ENCODE results near the gene SMYD3. TPM values are rescaled to one million over a fixed set of nuclear protein-coding genes. Genes with fewer than 3 reads are reported as not detected.

SMYD3 gene
- total RNA-seq, 4 donors from 2014 or later = 8.4 to 25.7 (median 14.4) TPM

DNA sequence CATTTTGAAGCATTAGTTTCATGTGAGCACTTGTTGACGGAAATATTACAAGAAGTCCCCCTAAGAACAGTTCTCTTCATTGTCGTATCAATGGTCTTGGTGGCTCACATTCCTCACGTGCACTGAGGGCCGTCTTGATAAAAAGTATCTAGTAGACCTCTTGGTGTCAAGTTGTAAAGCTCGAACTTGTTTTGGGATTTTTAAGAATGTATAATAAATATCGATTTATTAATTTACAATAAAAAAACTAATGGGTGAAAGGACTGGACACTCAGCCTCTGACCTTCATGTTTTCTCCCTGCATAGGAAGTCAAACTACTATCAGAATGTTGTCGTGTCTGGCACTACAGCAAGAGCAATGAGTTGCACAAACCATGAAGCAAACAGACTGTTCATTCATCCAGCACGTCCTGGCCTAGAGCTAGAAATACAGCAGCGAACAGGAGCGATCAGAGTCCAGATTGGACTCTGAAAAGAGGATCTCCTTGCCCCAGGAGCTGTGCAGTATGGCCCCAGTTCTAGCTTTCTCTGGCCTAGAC, 319.2 kb downstream of the SMYD3 start:
- WGBS, 2 donors = 89 to 92% methylated on average over 10 of the region's 10 CpGs
- no peak overlapping the region for H3K4me3 ChIP-seq (ENCODE audit: low read depth, poor library complexity, severe bottlenecking)
- no peak for DNase-seq (ENCODE audit: low spot score in 2 of 2)
- intact Hi-C loops (cut with DNase I; ENCODE audit: low total_unique reads) = no loop called here
- TF ChIP-seq, protein P1, sequence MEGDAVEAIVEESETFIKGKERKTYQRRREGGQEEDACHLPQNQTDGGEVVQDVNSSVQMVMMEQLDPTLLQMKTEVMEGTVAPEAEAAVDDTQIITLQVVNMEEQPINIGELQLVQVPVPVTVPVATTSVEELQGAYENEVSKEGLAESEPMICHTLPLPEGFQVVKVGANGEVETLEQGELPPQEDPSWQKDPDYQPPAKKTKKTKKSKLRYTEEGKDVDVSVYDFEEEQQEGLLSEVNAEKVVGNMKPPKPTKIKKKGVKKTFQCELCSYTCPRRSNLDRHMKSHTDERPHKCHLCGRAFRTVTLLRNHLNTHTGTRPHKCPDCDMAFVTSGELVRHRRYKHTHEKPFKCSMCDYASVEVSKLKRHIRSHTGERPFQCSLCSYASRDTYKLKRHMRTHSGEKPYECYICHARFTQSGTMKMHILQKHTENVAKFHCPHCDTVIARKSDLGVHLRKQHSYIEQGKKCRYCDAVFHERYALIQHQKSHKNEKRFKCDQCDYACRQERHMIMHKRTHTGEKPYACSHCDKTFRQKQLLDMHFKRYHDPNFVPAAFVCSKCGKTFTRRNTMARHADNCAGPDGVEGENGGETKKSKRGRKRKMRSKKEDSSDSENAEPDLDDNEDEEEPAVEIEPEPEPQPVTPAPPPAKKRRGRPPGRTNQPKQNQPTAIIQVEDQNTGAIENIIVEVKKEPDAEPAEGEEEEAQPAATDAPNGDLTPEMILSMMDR (IDR thresholded peaks at IDR 0.05) = no peak
- no peak for TF ChIP-seq POLR2A (IDR thresholded peaks at IDR 0.05)

DNA sequence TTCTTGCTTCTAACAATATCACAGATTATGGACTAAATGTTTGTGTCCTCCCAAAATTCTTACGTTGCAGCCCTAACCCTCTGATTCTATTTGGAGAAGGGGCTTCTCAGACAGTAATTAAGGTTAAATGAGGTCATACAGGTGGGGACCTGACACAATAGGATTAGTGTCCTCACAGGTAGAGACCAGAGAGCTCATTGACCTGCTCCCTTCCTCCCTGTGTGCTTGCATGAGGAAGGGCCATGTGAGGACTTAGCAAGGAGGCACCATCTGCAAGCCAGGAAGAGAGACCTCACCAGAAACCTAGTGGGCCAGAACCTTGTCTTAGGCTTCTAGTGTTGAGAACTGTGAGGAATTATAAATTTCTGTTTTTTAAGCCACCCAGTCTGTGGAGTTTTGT, 322.6 kb downstream of the SMYD3 start:
- TF ChIP-seq, protein P1 (IDR thresholded peaks at IDR 0.05) = no peak
- TF ChIP-seq POLR2A (IDR thresholded peaks at IDR 0.05) = no peak
- DNase-seq (ENCODE audit: low spot score in 2 of 2) = no peak
- intact Hi-C loops (cut with DNase I; ENCODE audit: low total_unique reads) = no loop called here
- WGBS, 2 donors = 88 to 100% methylated on average over 1 of the region's 1 CpG
- no peak overlapping the region for H3K4me3 ChIP-seq (ENCODE audit: low read depth, poor library complexity, severe bottlenecking)

DNA sequence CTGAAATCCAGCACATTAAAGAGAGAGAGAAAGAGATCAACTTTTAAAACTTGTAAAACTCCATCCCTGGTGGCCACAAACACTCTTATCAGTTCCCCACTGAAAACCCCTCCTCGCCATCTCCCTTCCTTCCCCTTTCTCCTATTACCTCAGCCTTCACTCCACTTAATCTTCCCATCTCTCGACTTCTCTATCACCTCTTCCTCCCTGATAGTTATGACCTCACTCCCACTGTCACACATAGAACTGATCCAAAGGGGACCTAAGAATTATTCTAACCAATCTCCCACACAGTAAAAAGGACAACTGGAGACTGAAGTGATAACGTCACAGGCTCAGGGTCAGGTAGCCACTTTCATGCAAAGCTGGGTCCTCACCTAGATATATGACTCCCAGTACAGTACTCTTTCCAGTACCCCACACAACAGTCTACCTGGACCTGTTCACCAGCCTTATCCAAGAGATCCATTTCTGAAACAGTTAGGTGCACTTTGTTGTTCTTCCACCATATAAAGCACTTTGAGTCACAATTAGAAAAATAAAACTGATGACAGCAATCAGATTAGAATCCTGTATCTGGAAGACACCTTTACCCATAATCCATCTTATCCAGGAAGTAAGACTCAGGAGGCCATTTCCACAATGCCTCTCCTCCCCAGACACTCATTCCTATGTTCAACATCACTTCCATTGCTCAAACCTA, 324.8 kb downstream of the SMYD3 start:
- intact Hi-C loops (cut with DNase I; ENCODE audit: low total_unique reads) = no loop called here
- no peak for TF ChIP-seq POLR2A (IDR thresholded peaks at IDR 0.05)
- TF ChIP-seq, protein P1 (IDR thresholded peaks at IDR 0.05) = no peak

DNA sequence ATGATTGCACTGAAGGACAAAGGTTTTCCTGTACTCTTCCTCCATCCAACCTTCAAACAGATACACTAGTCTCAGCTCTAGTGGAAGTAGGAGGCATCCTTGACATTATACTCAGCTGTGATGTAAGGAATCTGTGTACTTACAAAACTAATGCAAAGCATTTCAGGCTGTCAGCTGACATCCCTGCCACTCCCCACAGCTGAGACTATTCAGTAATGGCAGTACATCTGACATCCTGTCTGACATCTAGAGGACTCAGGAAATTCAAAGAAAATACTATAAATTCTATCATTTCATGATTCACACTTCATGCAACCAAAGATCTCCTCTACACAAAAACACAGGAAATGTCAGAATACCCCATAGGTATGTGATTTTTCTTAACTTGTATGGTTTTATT, 325.8 kb downstream of the SMYD3 start:
- no peak overlapping the region for H3K4me3 ChIP-seq (ENCODE audit: low read depth, poor library complexity, severe bottlenecking)
- TF ChIP-seq POLR2A (IDR thresholded peaks at IDR 0.05) = no peak
- TF ChIP-seq, protein P1 (IDR thresholded peaks at IDR 0.05) = no peak
- DNase-seq (ENCODE audit: low spot score in 2 of 2) = no peak
- intact Hi-C loops (cut with DNase I; ENCODE audit: low total_unique reads) = no loop called here

More for the DNA sequence above, 324.8 kb downstream of the SMYD3 start:
- H3K4me3 ChIP-seq (ENCODE audit: low read depth, poor library complexity, severe bottlenecking) = no peak overlapping the region
- no peak for DNase-seq (ENCODE audit: low spot score in 2 of 2)
- 81 to 82% methylated on average over 3 of the region's 3 CpGs for WGBS, 2 donors

DNA sequence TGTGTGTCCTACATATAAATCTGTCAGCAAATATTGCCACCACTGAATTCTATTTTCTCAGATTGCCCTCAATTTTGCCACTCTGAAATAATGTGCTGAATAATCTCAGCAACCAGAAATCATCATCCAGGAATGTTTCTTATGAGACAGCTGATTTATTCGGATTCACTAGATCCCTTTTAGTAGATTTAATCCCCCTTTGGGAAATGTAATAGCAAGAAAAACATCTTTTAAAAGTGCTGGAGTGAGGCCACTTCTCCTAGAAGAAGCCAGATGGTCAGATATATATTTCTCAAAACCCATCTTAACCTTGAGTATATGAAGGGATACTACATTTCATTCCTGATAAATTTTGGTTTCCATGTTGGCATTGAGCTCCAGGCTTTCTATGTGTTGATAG, 327.7 kb downstream of the SMYD3 start:
- no peak for TF ChIP-seq POLR2A (IDR thresholded peaks at IDR 0.05)
- TF ChIP-seq, protein P1 (IDR thresholded peaks at IDR 0.05) = no peak
- WGBS, 2 donors = 76 to 86% methylated on average over 1 of the region's 1 CpG
- DNase-seq (ENCODE audit: low spot score in 2 of 2) = no peak
- intact Hi-C loops (cut with DNase I; ENCODE audit: low total_unique reads) = no loop called here
- H3K4me3 ChIP-seq (ENCODE audit: low read depth, poor library complexity, severe bottlenecking) = no peak overlapping the region
